Posterior cingulate gyrus (tissue), 11 donors: ENCODE data around the gene CLSTN3.
"Not testable (repeated sequence)": the region's sequence is repeated elsewhere in the genome, so short reads cannot be mapped to it uniquely, and the experiment has no call there.

Experiments
- DNase-seq, 10 donors: peaks; one replicate each; pipeline versions ENCODE4 v3.0.0 to v3.0.0-alpha.2; 2020 to 2021; ENCODE audit warnings: mixed read lengths in 3 of 10
- intact Hi-C: fragments of 100-400 bp; cut with DNase I; formaldehyde crosslinking; loops from one replicate; pipeline ENCODE4 v1.15.1; 2023

Gene CLSTN3

GRCh38 chr12:7101694-7102131, 28.5 kb upstream of the CLSTN3 start:
- intact Hi-C loops = no loop called here

DNA sequence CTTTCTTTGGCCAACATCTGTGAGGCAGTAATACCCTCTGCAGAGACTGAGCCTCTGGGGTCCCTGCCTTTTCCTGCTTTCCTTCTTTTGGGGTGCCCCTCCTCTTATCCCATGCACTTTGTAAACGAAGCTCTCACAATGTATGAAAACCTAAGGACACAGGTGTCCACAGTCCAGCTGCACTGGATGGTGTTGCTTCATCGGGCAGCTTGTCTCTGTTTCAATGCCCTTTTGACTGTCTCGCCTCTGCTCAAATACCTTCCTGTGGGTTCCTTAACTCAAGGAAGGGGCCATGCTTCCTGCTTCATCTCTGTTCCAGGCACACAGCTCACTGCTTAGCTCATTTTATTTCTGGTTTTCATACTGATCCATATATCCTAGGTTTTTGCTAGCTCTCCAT, 27.6 kb upstream of the CLSTN3 start:
- no peak for DNase-seq
- intact Hi-C loops = no loop called here

More at GRCh38 chr12:7101694-7102131, 28.5 kb upstream of the CLSTN3 start:
- DNase-seq = no peak

- DNase-seq = peak in 1 of 10 donors; percentile 44
- intact Hi-C loops = no loop called here
Measured at GRCh38 chr12:7103837-7104584, 26.2 kb upstream of the CLSTN3 start.

- no peak for DNase-seq
- intact Hi-C loops = no loop called here
Measured at GRCh38 chr12:7106082-7106481, 24.1 kb upstream of the CLSTN3 start.

- peak in 3 of 10 donors; percentile 10 to 36 (median 26) for DNase-seq
- intact Hi-C loops = not testable (repeated sequence)
Measured at GRCh38 chr12:7107181-7107580, 23.0 kb upstream of the CLSTN3 start.

- DNase-seq = peak in 1 of 10 donors; percentile 53
- intact Hi-C loops = no loop called here
Measured at GRCh38 chr12:7107636-7108002, 22.6 kb upstream of the CLSTN3 start.

DNA sequence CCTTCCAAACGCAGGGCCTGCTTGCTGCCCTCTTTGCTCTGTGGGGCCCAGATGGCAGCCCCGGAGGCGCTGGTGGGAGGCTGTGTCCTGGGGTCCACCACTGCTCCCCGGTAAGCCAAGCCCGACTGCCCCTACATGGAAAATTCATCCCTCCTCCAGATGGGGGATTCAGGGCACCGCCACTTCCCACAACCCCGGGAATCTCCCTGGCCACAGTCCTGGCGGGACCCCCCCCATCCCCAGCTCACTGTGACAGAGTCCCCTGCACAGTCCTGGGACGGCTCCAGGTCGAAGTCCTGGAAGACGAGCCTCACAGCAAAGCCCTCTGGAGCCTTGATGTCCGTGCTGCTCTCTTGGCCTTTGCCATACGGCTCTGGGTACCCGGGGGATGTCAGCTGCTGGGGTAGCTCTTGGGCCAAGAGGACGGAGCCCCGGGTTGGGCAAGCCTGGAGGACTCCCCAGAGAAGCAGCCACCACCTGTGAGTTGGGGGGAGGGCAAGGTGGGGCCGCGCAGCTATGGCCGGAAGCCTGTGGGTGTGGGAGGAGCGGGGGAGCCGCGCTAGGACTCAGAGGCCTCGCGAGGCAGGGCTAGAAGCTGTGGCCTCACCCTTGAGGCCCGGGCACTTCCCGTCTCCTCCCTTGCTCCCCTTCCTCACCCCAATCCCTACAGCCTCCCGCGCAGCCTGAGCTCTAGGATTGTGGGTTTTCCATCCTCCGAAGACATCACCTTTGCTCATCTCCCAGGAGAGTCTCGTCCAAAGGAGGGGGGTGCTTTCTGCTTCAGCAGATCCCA, 22.0 kb upstream of the CLSTN3 start:
- intact Hi-C loops = no loop called here

GRCh38 chr12:7108796-7109571, 21.2 kb upstream of the CLSTN3 start, which contains the start of gene C1RL:
Gene C1RL (minus strand): TSS chr12:7109214. CDS start chr12:7109180, 34 bp downstream.
- DNase-seq = peak; percentile 57 to 96 (median 82)
- intact Hi-C loops = no loop called here

More for the DNA sequence above, 22.0 kb upstream of the CLSTN3 start:
- DNase-seq = peak in 5 of 10 donors; percentile 26 to 90 (median 79)

GRCh38 chr12:7109572-7109920, 20.6 kb upstream of the CLSTN3 start:
- intact Hi-C loops = no loop called here
- DNase-seq = peak in 1 of 10 donors; percentile 29

GRCh38 chr12:7110661-7111060, 19.5 kb upstream of the CLSTN3 start:
- peak in 2 of 10 donors; percentile 24 to 34 for DNase-seq
- intact Hi-C loops = loop anchor here (10.0 kb wide), 1 partner anchor 166 kb away; the partner anchor contains the start of genes C12orf57 and RNU7-1

GRCh38 chr12:7112041-7112440, 18.1 kb upstream of the CLSTN3 start:
- intact Hi-C loops = loop anchor here (10.0 kb wide), 1 partner anchor 167 kb away; the partner anchor contains the start of genes C12orf57 and RNU7-1

DNA sequence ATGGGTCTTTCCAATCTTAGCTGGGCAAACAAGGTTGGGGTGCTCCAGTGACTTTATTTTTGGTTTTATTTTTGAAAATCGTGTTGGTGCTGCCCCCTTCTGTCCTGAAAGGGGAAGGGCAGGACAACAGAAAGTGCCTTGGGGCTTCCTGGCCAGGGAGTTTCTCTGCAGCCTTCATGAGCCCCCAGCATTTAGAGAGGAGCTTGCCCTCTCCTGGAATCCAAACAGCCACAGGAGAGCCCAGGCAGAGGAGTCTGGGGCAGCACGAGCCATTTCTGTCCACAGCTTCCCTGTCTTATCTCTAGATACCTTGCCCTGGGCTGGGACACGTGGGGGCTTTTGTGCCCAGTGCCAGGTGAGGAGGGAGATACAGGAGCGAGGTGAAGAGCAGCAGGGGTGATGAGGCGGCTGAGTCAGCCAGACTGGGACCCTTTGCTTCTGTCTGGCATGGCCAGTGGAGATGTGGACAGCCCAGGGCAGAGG, 16.7 kb upstream of the CLSTN3 start:
- intact Hi-C loops = loop anchor here (10.0 kb wide), 1 partner anchor 169 kb away; the partner anchor contains the start of genes C12orf57 and RNU7-1
- DNase-seq = peak in 3 of 10 donors; percentile 27 to 73 (median 49)

More at GRCh38 chr12:7112041-7112440, 18.1 kb upstream of the CLSTN3 start:
- peak in 1 of 10 donors; percentile 6 for DNase-seq

- peak in 1 of 10 donors; percentile 38 for DNase-seq
- intact Hi-C loops = loop anchor here (10.0 kb wide), 1 partner anchor 169 kb away; the partner anchor contains the start of genes C12orf57 and RNU7-1
Measured at GRCh38 chr12:7114008-7114407, 16.2 kb upstream of the CLSTN3 start.

- peak in 1 of 10 donors; percentile 8 for DNase-seq
- intact Hi-C loops = loop anchor here (10.0 kb wide), 1 partner anchor 170 kb away; the partner anchor contains the start of genes C12orf57 and RNU7-1
Measured at GRCh38 chr12:7114851-7115250, 15.3 kb upstream of the CLSTN3 start.

DNA sequence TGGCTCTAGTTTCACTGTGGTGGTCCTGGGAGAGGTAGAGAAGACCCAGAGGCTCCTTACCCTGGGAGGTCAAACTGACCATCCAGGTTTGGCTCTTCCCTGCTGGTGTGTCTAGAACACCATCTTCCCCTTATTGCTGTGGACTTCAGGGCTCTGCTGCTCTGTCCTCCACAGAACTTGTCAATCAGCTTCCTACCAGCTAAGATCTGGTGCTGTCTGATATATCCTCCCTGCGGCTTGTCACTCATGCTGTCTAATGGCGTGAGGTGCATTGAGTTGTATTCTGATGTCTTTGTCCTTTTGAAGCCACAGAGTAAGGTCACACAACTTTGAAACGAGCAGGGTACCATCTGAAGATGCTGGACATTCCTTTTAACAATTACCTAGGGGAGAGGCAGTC, 14.0 kb upstream of the CLSTN3 start:
- no peak for DNase-seq
- intact Hi-C loops = loop anchor here (10.0 kb wide), 1 partner anchor 171 kb away; the partner anchor contains the start of genes C12orf57 and RNU7-1

DNA sequence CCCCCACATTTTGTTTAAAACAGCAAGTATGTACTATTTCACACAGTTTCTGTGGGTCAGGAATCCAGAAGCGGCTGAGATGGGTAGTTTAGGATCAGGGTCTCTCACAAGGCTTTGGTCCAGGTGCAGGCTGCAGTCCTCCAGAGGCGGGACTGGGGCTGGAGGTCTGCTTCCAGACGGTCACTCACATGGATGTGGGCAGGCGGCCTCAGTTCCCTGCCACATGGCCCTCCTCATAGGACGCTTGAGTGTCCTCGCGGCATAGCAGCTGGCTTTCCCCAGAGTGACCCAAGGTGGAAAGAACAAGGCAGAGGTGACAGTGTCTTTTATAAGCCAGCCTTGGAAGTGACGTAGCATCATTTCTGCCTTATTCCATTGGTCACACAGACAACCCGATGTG, 13.3 kb upstream of the CLSTN3 start:
- no peak for DNase-seq
- intact Hi-C loops = loop anchor here (10.0 kb wide), 1 partner anchor 172 kb away; the partner anchor contains the start of genes C12orf57 and RNU7-1

GRCh38 chr12:7117670-7118069, 12.5 kb upstream of the CLSTN3 start:
- no peak for DNase-seq
- intact Hi-C loops = loop anchor here (10.0 kb wide), 1 partner anchor 173 kb away; the partner anchor contains the start of genes C12orf57 and RNU7-1

- DNase-seq = no peak
- intact Hi-C loops = loop anchor here (10.0 kb wide), 1 partner anchor 174 kb away; the partner anchor contains the start of genes C12orf57 and RNU7-1
Measured at GRCh38 chr12:7118881-7119280, 11.3 kb upstream of the CLSTN3 start.

DNA sequence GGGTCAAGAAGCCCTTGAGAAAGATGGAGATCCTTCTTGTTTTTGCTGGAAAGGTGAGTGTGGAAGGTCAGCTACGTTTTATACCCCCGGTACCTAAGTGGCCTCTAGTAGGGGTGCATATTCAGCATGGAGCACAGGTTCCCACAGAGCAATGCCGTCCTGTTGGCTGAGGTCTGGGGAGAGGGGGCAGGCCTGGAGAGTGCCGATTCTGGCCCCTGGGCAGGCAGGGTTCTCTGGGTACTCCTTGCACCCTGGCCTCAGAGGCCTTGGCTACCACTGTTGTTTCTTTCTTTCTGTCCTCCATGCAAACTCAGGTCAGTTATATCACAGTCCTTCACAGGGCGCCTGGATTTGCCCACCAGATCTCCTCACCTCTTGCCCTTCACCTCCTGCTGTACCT, 10.0 kb upstream of the CLSTN3 start:
- DNase-seq = no peak
- intact Hi-C loops = no loop called here

DNA sequence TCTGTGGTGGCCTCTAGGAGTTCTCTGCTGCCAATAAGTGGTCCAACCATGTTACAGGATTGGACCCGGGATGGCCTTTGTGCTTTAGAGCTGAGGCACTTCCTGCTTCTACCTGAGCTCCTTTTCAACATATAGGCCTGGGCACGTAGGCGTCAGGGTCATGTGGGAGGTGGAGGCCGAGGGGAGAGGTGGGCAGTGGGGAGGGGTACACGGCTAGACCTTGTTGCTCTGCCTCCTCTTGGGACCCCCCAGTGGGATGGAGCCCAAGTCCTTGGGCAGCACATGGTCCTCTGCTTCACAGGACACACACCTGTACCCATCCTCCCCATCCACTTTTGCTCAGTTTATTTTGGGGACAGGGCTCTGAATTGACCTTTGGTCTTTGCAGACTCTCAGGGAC, 8.8 kb upstream of the CLSTN3 start:
- no peak for DNase-seq
- intact Hi-C loops = no loop called here
